ENCODE measurements around the gene KSR1. TPM values are rescaled to one million over a fixed set of nuclear protein-coding genes. Genes with fewer than 3 reads are reported as not detected.

Gene KSR1
- total and polyA plus RNA-seq, 2 of the 4 experiments (the other 2 are of a cell fraction), result 12.5 to 21.9 TPM

DNA sequence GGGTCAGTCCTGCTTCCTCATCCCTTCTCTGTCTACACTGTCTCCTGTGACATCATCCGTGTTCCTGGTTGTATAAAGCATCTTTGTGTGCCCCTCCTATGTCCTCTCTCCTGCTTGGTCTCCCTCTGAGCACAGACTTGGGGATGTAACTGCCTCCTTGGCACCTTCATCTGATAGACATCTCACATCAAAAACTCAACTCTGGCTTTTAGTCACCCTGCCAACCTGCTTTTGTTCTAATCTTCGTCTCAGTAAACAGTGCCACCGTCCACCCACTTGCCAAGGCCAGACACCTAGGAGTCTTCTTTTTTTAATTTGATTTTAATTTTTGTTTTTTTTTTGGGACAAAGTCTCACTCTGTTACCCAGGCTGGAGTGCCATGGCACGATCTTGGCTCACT is 16.9 kb upstream of the KSR1 start:
- DNase-seq, result no peak
- no peak overlapping the region for H2AK9ac ChIP-seq (replicated peaks; ENCODE audit: low read depth, low read length, poor library complexity)
- no peak overlapping the region for H2AFZ ChIP-seq (replicated peaks; ENCODE audit: low read length, poor library complexity)
- no peaks in the 10 kb centered on the region for H3K79me1 ChIP-seq (ENCODE audit: low read depth in 1 of 2, low read length in 2 of 2)
- in situ Hi-C loops (cut with MboI; ENCODE audit: low sequenced_read_pairs) (loop anchor here (25.0 kb wide), 1 partner anchor 202 kb away; no protein-coding TSS in a partner anchor), intact Hi-C loops (cut with micrococcal nuclease) (no loop called here), dilution Hi-C loops (cut with HindIII; ENCODE audit: low sequenced_read_pairs, unreplicated experiment) (no loop called here)
- H2BK5ac ChIP-seq (ENCODE audit: low read depth, low read length, poor library complexity, severe bottlenecking), result no peak overlapping the region
- ChIA-PET CTCF (no interaction called here), POLR2A (ENCODE audit: unreplicated experiment) (no interaction called here)
- no peak overlapping the region for H3K9ac ChIP-seq (ENCODE audit: low read depth, low read length)
- no peaks in the 10 kb centered on the region for H3K9me3 ChIP-seq (ENCODE audit: control insufficient read depth, insufficient read depth, low read length)
- no peak overlapping the region for H3K4me2 ChIP-seq (ENCODE audit: low read depth, low read length)
- no TSS peak for BruUV-seq (replicated peaks)
- WGBS, 2 experiments (ENCODE audit: extremely low coverage in 2 of 2, insufficient read length in 1 of 2), result 100% methylated on average over 1 of the region's 4 CpGs; no CpG with 5 or more reads in 1 of the 2 experiments
- no peak overlapping the region; the same call in 2 of the 3 replicates for H2BK15ac ChIP-seq (ENCODE audit: low read depth, low read length)
- no peak for TF ChIP-seq POLR2A (IDR thresholded peaks at IDR 0.05; ENCODE audit: low read depth, low read length)
- no peak overlapping the region for H3K4me3 ChIP-seq (ENCODE audit: insufficient read depth, low read depth, low read length)
- no peak overlapping the region; the same call in 1 of the 2 replicates for H4K5ac ChIP-seq (ENCODE audit: low read depth, low read length)
- H3K9me1 ChIP-seq (ENCODE audit: insufficient read depth, low read length), result peaks cover 6% of the 10 kb centered on the region; the same call in 1 of the 2 replicates
- no peaks in the 10 kb centered on the region for H4K20me1 ChIP-seq (ENCODE audit: insufficient read depth, low read length)
- no peak overlapping the region for H3K23ac ChIP-seq (ENCODE audit: low read depth, low read length)
- H2BK20ac ChIP-seq (ENCODE audit: low read depth, low read length), result 0 out of 2 replicates have a peak overlapping the region, but pooled peaks have one; percentile 5
- H4K91ac ChIP-seq (ENCODE audit: insufficient read depth, low read depth, low read length), result peak overlapping the region; percentile 1; the same call in 1 of the 2 replicates
- peak overlapping the region; percentile 64; the same call in 1 of the 2 replicates for H2AK5ac ChIP-seq (ENCODE audit: low read depth, low read length)
- H3K18ac ChIP-seq (ENCODE audit: low read depth, low read length), result peak overlapping the region; percentile 65; the same call in 1 of the 2 replicates
- H3K36me3 ChIP-seq (ENCODE audit: control insufficient read depth, insufficient read depth, low read length), result no peaks in the 10 kb centered on the region
- no peak overlapping the region; a peak in 1 of 4 replicates for H4K8ac ChIP-seq (ENCODE audit: low read depth in 2 of 2, low read length in 2 of 2)
- no peak for ATAC-seq (ENCODE audit: low read depth)
- peaks cover 12% of the 10 kb centered on the region for H3K4me1 ChIP-seq (ENCODE audit: control insufficient read depth, insufficient read depth, low read length)
- no peak overlapping the region for H3K27ac ChIP-seq (ENCODE audit: insufficient read depth, low read length)
- H3K4ac ChIP-seq (ENCODE audit: low read depth, low read length), result 0 out of 2 replicates have a peak overlapping the region, but pooled peaks have one; percentile 35
- H3K14ac ChIP-seq (replicated peaks; ENCODE audit: low read depth, low read length), result no peak overlapping the region
- no peaks in the 10 kb centered on the region for H3K27me3 ChIP-seq (ENCODE audit: control insufficient read depth, insufficient read depth, low read length)
- H3K56ac ChIP-seq (ENCODE audit: extremely low read depth, insufficient read depth, low read length), result no peak overlapping the region
- no peak overlapping the region for H2BK120ac ChIP-seq (ENCODE audit: low read depth, low read length)
